IMR-90 (cell line): ENCODE data around the gene ITGB2.

ENCODE experiments used
- CEBPB ChIP-seq: IDR thresholded peaks from 2 replicates; pipeline ENCODE4 v1.6.1; 2012; ENCODE audit warnings: low read depth, low read length, improper control_type of control experiment
- CTCF ChIP-seq: conservative IDR thresholded peaks from 2 replicates; pipeline ENCODE4 v1.5.1; 2012; ENCODE audit warnings: mild to moderate bottlenecking, low read depth, low read length, improper control_type of control experiment
- MAFK ChIP-seq: IDR thresholded peaks from 2 replicates; pipeline ENCODE4 v1.6.1; 2012; ENCODE audit warnings: low read depth, low read length, improper control_type of control experiment
- POLR2A ChIP-seq: IDR thresholded peaks from 2 replicates; pipeline ENCODE4 v1.6.1; 2012; ENCODE audit warnings: mild to moderate bottlenecking, low read depth, low read length
- SMC3 ChIP-seq: fragments of 150-350 bp; IDR thresholded peaks from 2 replicates; pipeline ENCODE4 v1.6.1; 2016; ENCODE audit warnings: low read depth, mild to moderate bottlenecking, antibody characterized with exemption, low read length, moderate library complexity
- TF ChIP-seq, protein P1 (sequence below): fragments of 150-350 bp; IDR thresholded peaks from 2 replicates; pipeline ENCODE4 v1.6.1; 2016; ENCODE audit warnings: low read depth, mild to moderate bottlenecking, low read length, moderate library complexity, borderline replicate concordance

GRCh38 chr21:44952116-44952928, 31.6 kb upstream of the ITGB2 start:
- no peak for TF ChIP-seq CTCF
- no peak for TF ChIP-seq CEBPB
- no peak for TF ChIP-seq POLR2A
- no peak for TF ChIP-seq SMC3
- TF ChIP-seq, protein P1, sequence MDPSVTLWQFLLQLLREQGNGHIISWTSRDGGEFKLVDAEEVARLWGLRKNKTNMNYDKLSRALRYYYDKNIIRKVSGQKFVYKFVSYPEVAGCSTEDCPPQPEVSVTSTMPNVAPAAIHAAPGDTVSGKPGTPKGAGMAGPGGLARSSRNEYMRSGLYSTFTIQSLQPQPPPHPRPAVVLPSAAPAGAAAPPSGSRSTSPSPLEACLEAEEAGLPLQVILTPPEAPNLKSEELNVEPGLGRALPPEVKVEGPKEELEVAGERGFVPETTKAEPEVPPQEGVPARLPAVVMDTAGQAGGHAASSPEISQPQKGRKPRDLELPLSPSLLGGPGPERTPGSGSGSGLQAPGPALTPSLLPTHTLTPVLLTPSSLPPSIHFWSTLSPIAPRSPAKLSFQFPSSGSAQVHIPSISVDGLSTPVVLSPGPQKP: no peak
- TF ChIP-seq MAFK: no peak
